Measurements from ENCODE around the gene ABCA5.
"Not testable (repeated sequence)": the region's sequence is repeated elsewhere in the genome, so short reads cannot be mapped to it uniquely, and the experiment has no call there.

- not testable (repeated sequence) for TF ChIP-seq CTCF (optimal IDR thresholded peaks at IDR 0.05 in 1 of 3, IDR thresholded peaks at IDR 0.05 in 1 of 3, conservative IDR thresholded peaks at IDR 0.05 in 1 of 3; ENCODE audit: extremely low read depth in 1 of 3, insufficient read depth in 2 of 3, low read length in 3 of 3); EZH2 (IDR thresholded peaks at IDR 0.05; ENCODE audit: low read length)
These were observed 50.7 kb downstream of the ABCA5 start for GRCh38 chr17:69276279-69276678.

Data from keratinocyte (primary cell).